ENCODE data around the gene LZTR1. TPM values are rescaled to one million over a fixed set of nuclear protein-coding genes. Genes with fewer than 3 reads are reported as not detected.
"Not testable (repeated sequence)": the region's sequence is repeated elsewhere in the genome, so short reads cannot be mapped to it uniquely, and the experiment has no call there.

LZTR1 gene
- total and polyA plus RNA-seq, 11 donors: 18.4 to 41.9 (median 26.6) TPM

DNA sequence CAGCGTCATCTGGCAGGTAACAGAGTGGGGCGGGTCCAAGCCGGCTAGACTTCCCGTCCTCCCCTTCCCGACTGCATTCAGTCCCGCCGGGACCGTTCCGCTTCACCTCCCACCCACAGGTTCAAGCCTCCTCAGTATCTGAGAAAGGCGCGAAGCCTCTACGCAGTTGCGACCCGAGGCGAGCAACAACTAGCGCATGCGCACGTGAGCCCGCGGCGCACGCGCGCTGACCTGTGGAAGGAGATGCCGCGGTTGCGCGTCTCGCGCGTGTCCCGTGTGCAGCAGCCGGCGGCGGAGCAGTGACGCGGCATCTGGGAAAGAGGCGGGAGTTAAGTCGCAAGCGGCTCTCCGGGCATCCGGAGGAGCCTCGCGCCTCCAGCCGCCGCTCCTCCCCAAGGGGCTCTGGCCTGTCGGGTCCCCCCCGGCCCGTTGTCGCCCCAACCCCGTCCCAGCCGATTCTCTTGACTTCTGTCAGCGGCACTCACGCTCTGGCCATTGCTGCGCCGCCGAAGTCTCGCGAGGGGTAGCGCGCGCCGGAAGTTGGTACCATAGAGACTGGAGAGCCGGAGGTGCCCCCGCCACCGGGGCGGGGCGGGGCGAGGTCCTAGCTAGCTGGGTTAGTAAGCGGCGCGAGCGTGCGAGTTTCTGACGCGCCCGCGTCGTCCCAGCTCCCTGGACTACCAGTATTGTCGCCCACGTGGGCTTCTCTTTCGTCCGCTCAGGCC is 19.7 kb downstream of the LZTR1 start, which contains the start of gene THAP7:
Gene THAP7 (minus strand): TSS at position 518 of the 725 bp plus-strand sequence. CDS start 207 bp downstream, at position 311.
- DNase-seq: peak; percentile 97 to 99 (median 98)
- H3K27ac ChIP-seq: peak within 1 kb of the TSS; percentile 91 to 99 (median 98)
- intact Hi-C loops (cut with DNase I): loop anchor here in 3 of 10 donors (2.0 to 10.0 kb wide), 3 partner anchors 21 to 147 kb away; partner anchors contain the start of genes PI4KA (in 2 of the 3), SNAP29 (in 2 of the 3) and CRKL (in 1 of the 3)
- H3K9me3 ChIP-seq: no peaks in the 10 kb centered on the region
- ATAC-seq: peak; percentile 95 to 97 (median 96)
- H3K36me3 ChIP-seq: peaks cover 0 to 37% (median 29%) of the 10 kb centered on the region in 9 donors
- H3K4me1 ChIP-seq: peaks cover 3 to 36% (median 30%) of the 10 kb centered on the region in 12 donors
- TF ChIP-seq POLR2A (IDR thresholded peaks at IDR 0.05): peak in 1 of 2 donors; percentile 76
- TF ChIP-seq, protein P1, sequence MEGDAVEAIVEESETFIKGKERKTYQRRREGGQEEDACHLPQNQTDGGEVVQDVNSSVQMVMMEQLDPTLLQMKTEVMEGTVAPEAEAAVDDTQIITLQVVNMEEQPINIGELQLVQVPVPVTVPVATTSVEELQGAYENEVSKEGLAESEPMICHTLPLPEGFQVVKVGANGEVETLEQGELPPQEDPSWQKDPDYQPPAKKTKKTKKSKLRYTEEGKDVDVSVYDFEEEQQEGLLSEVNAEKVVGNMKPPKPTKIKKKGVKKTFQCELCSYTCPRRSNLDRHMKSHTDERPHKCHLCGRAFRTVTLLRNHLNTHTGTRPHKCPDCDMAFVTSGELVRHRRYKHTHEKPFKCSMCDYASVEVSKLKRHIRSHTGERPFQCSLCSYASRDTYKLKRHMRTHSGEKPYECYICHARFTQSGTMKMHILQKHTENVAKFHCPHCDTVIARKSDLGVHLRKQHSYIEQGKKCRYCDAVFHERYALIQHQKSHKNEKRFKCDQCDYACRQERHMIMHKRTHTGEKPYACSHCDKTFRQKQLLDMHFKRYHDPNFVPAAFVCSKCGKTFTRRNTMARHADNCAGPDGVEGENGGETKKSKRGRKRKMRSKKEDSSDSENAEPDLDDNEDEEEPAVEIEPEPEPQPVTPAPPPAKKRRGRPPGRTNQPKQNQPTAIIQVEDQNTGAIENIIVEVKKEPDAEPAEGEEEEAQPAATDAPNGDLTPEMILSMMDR (IDR thresholded peaks at IDR 0.05): no peak
- H3K4me3 ChIP-seq: peak within 1 kb of the TSS; percentile 61 to 94 (median 78)
- no peaks in the 10 kb centered on the region for H3K27me3 ChIP-seq
- 0% methylated on average over 23 to 83 of the region's 83 CpGs for whole genome bisulfite sequencing, 4 donors

DNA sequence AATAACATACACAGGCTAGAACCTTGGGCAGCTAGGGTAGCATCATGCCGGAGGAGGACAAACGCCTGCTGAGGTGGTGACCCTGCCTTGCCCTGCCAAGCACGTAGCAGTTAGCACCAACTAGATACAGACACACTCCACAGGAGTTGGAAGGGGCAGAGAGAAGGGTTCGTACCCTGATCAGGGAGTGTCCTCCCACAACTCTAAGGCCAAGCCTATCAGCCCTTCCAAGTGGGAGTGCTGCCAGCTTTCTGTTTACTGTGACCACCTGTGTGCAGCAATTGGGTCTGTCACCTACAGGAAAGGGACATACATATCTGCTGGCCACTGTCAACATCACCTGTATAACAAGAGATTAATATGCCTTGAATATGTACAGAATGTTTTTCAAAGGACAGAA is 21.7 kb downstream of the LZTR1 start:
- Histone ChIP-seq H3K4me1 (peaks cover 3 to 36% (median 30%) of the 10 kb centered on the region in 12 donors), H3K27me3 (no peaks in the 10 kb centered on the region), H3K27ac (peak overlapping the region in 2 of 12 donors; percentile 94 to 98), H3K9me3 (no peaks in the 10 kb centered on the region), H3K4me3 (no peak overlapping the region), H3K36me3 (peaks cover 0 to 17% (median 15%) of the 10 kb centered on the region in 9 donors)
- intact Hi-C loops (cut with DNase I): loop anchor here in 3 of 10 donors (5.0 to 10.0 kb wide), 2 partner anchors 86 to 149 kb away; partner anchors contain the start of genes PI4KA (in 2 of the 3), SNAP29 (in 2 of the 3) and CRKL (in 1 of the 3)
- DNase-seq (no peak), ATAC-seq (no peak)
- WGBS, 4 donors: 79 to 89% (median 85%) methylated on average over 4 of the region's 4 CpGs
- TF ChIP-seq, protein P1 (IDR thresholded peaks at IDR 0.05): no peak
- no peak for TF ChIP-seq POLR2A (IDR thresholded peaks at IDR 0.05)

GRCh38 chr22:21009208-21009607 is 27.1 kb downstream of the LZTR1 start:
- 85 to 89% (median 86%) methylated on average over 9 to 13 of the region's 13 CpGs for WGBS, 4 donors
- not testable (repeated sequence) for H3K4me3 ChIP-seq, H3K27ac ChIP-seq, H3K9me3 ChIP-seq, H3K4me1 ChIP-seq, H3K36me3 ChIP-seq, ATAC-seq, H3K27me3 ChIP-seq, DNase-seq
- intact Hi-C loops (cut with DNase I): loop anchor here in 2 of 10 donors (10.0 kb wide), 1 partner anchor 154 kb away; the partner anchor contains the start of genes PI4KA (in 2 of the 2) and SNAP29 (in 2 of the 2)

GRCh38 chr22:21009638-21010425 is 27.7 kb downstream of the LZTR1 start:
- intact Hi-C loops (cut with DNase I): loop anchor here in 3 of 10 donors (5.0 to 10.0 kb wide), 4 partner anchors 37 to 155 kb away; partner anchors contain the start of genes PI4KA (in 2 of the 3), SNAP29 (in 2 of the 3), AIFM3 (in 1 of the 3) and LRRC74B (in 1 of the 3)
- no peaks in the 10 kb centered on the region for H3K36me3 ChIP-seq
- H3K27me3 ChIP-seq: no peaks in the 10 kb centered on the region
- no peak overlapping the region for H3K27ac ChIP-seq
- 44 to 65% (median 54%) methylated on average over 10 of the region's 10 CpGs for WGBS, 4 donors
- TF ChIP-seq, protein P1 (IDR thresholded peaks at IDR 0.05): no peak
- TF ChIP-seq POLR2A (IDR thresholded peaks at IDR 0.05): no peak
- peak in 2 of 4 donors; percentile 34 to 37 for ATAC-seq
- no peaks in the 10 kb centered on the region for H3K9me3 ChIP-seq
- no peak for DNase-seq
- peaks cover 3 to 15% (median 12%) of the 10 kb centered on the region in 12 donors for H3K4me1 ChIP-seq
- no peak overlapping the region for H3K4me3 ChIP-seq

Data from heart left ventricle (tissue), 16 donors.